AG04450 (cell line): ENCODE measurements around the gene TMEM234. TPM values are rescaled to one million over a fixed set of nuclear protein-coding genes. Genes with fewer than 3 reads are reported as not detected.

Experiments
- CTCF ChIA-PET: fragments of 300-600, 350-600 bp; formaldehyde crosslinking; extraction: SDS; loops from one replicate; lab custom pipeline; 2022; ENCODE audit warnings: antibody characterized with exemption, inconsistent platforms; lab: Charles Lee
- POLR2A ChIA-PET: fragments of 350-600 bp; formaldehyde crosslinking; extraction: SDS; loops from one replicate; lab custom pipeline; 2021; ENCODE audit warnings: antibody characterized with exemption, inconsistent platforms; lab: Yijun Ruan, JAX
- DNase-seq: peaks from one replicate; pipeline ENCODE4 v3.0.0-alpha.2; 2011; ENCODE audit warnings: low read depth, low spot score
- H3K27ac ChIP-seq: one replicate; pipeline ENCODE4 v1.5.1; 2012; ENCODE audit warnings: low read depth, low read length, control low read depth
- H3K27me3 ChIP-seq: one replicate; pipeline ENCODE4 v1.6.0; 2012; ENCODE audit warnings: low read length; ENCODE audit not compliant: control insufficient read depth, insufficient read depth
- H3K4me3 ChIP-seq: 2 replicates; pipeline ENCODE4 v1.5.1; 2011; ENCODE audit warnings: mild to moderate bottlenecking, low read depth, low read length, control low read depth
- H3K9me3 ChIP-seq: 2 replicates; pipeline ENCODE4 v1.5.1; 2012; ENCODE audit warnings: low read length; ENCODE audit not compliant: control insufficient read depth, insufficient read depth
- CTCF ChIP-seq: IDR thresholded peaks from 2 replicates; pipeline ENCODE4 v1.5.1; 2011; ENCODE audit warnings: low read depth, low read length, control low read depth, inconsistent platforms
- polyA plus RNA-seq: library from polyadenylated mRNA; depleted of rRNA; stranded (reverse); fragments of >200 nt; gene quantifications from 2 replicates; pipeline ENCODE4 v1.2.3, GENCODE V29; 2011

Gene TMEM234
- polyA plus RNA-seq, 1 experiment: 17.3 TPM

GRCh38 chr1:32181065-32181464, 41.1 kb downstream of the TMEM234 start:
- POLR2A ChIA-PET: interaction anchor here (0.9 to 2.6 kb wide), 6 partner anchors 16 to 155 kb away, joined by 3 to 19 read pairs (median 6); partner anchors contain the start of genes IQCC, KPNA6, MARCKSL1 and TMEM39B
- DNase-seq: no peak
- no peaks in the 10 kb centered on the region; the same call in 1 of the 2 replicates for H3K9me3 ChIP-seq
- peak overlapping the region; percentile 71 for H3K27ac ChIP-seq
- peak overlapping the region; percentile 81 for H3K4me3 ChIP-seq
- no peak for TF ChIP-seq CTCF
- CTCF ChIA-PET: interaction anchor here (0.8 to 0.9 kb wide), 2 partner anchors 72 to 169 kb away, joined by 4 to 6 read pairs; no protein-coding TSS in a partner anchor
- H3K27me3 ChIP-seq: no peaks in the 10 kb centered on the region

GRCh38 chr1:32180186-32181060, 41.7 kb downstream of the TMEM234 start:
- Histone ChIP-seq H3K4me3 (peak overlapping the region; percentile 81), H3K27ac (peak overlapping the region; percentile 97), H3K27me3 (no peaks in the 10 kb centered on the region), H3K9me3 (no peaks in the 10 kb centered on the region; the same call in 1 of the 2 replicates)
- TF ChIP-seq CTCF: no peak
- ChIA-PET POLR2A (interaction anchor here (0.5 to 2.6 kb wide), 13 partner anchors 17 to 156 kb away, joined by 3 to 19 read pairs (median 7); partner anchors contain the start of genes CCDC28B, IQCC, KPNA6 and MARCKSL1), CTCF (interaction anchor here (0.6 kb wide), 1 partner anchor 160 kb away, joined by 6 read pairs; no protein-coding TSS in a partner anchor)
- no peak for DNase-seq

GRCh38 chr1:32179443-32180185, 42.5 kb downstream of the TMEM234 start, which contains the start of gene TXLNA:
TXLNA (plus strand) TSS chr1:32179675; CDS start chr1:32180346, 671 bp downstream.
- peak; percentile 68 for DNase-seq
- CTCF ChIA-PET: interaction anchor here (0.6 kb wide), 1 partner anchor 159 kb away, joined by 6 read pairs; no protein-coding TSS in a partner anchor

DNA sequence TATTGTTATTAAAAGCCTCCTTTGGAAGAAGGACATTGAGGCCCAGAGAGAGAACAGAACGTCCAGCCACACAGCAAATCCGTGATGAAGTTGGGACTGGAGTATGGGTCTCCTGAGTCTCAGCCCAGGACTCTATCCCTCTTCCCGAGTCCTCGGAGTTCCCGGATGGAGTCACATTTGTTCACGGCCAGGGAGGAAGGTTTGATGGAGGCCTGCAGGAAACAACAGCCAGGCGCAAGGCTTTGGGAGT, 43.0 kb downstream of the TMEM234 start:
- CTCF ChIA-PET: no interaction called here

More at GRCh38 chr1:32179443-32180185, 42.5 kb downstream of the TMEM234 start, which contains the start of gene TXLNA:
- Histone ChIP-seq H3K27ac (peak within 1 kb of the TSS; percentile 97), H3K4me3 (peak within 1 kb of the TSS; percentile 81), H3K9me3 (no peaks in the 10 kb centered on the region; the same call in 1 of the 2 replicates), H3K27me3 (no peaks in the 10 kb centered on the region)
- no peak for TF ChIP-seq CTCF
- POLR2A ChIA-PET: interaction anchor here (0.5 to 2.6 kb wide), 16 partner anchors 18 to 156 kb away, joined by 3 to 19 read pairs (median 6); partner anchors contain the start of genes CCDC28B, IQCC, KPNA6 and MARCKSL1

More for the DNA sequence above, 43.0 kb downstream of the TMEM234 start:
- Histone ChIP-seq H3K27me3 (no peaks in the 10 kb centered on the region), H3K9me3 (no peaks in the 10 kb centered on the region; the same call in 1 of the 2 replicates), H3K4me3 (peak overlapping the region; percentile 81), H3K27ac (peak overlapping the region; percentile 58)
- no peak for TF ChIP-seq CTCF
- no peak for DNase-seq
- POLR2A ChIA-PET: interaction anchor here (0.7 to 2.6 kb wide), 13 partner anchors 18 to 157 kb away, joined by 3 to 19 read pairs (median 7); partner anchors contain the start of genes CCDC28B, IQCC, KPNA6 and MARCKSL1
